ENCODE results near the gene SLC49A3. TPM values are rescaled to one million over a fixed set of nuclear protein-coding genes. Genes with fewer than 3 reads are reported as not detected.

SLC49A3 gene
- total and polyA plus RNA-seq, 2 experiments from 2014 or later = 1.3 to 3.7 TPM

DNA sequence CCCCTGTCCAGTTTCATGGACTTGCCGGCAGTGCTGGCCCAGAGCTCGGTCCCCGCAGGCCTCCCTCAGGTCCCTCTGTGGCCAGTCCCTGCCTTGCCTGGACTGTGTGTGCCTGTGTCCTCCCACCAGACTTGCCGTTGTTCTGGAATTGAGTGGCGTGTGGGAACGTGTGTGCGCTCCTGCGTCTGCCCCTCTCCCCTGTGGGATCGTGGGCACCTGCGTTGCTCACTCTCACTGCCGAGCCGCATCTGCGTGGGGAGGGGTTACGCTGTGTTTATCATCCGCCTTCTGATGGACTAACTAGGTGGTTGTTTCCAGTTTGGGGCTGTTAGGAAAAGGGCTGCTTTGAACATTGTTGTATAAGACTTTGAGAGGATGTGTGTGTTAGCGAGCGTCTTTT, 37.9 kb upstream of the SLC49A3 start (continued):
- no peak for TF ChIP-seq EZH2 (IDR thresholded peaks at IDR 0.05; ENCODE audit: low read depth, unreplicated experiment)

DNA sequence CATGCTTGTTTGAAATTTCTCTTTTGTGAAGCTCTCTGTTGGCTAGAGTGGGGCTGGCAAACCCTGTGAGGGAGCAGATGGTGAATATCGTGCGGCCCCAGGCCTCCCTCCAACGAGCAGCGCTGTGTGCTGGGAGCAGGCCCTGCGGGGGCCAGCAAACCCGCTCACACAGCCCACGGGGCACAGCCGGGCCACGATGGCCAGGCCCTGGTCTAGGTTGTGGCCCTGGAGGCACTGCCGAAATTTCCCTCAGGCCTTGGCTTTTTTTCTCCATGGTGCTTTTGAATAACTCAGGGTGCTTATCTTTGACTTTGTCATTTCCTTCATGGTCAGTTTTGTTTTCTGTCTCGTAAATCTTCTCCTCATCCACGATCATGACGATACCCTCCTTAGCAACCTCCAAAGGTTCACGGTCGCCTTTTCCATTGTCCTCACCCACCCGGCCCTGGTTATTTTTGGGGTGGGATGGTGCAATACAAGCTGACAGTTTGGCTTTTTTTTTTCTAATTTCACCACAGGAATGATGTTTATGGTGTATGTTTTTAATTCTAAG, 37.4 kb upstream of the SLC49A3 start:
- ATAC-seq = peak; percentile 20; the same call in 2 of the 3 replicates
- H3K27me3 ChIP-seq (ENCODE audit: insufficient read depth) = no peaks in the 10 kb centered on the region
- H3F3A ChIP-seq (replicated peaks; ENCODE audit: low read depth) = peaks cover 6% of the 10 kb centered on the region; the same call in 1 of the 2 replicates
- Mint-ChIP-seq H3K9me3 (no peaks in the 10 kb centered on the region; the same call in 2 of the 3 replicates), H3K27ac (no peak overlapping the region), H3K4me3 (no peak overlapping the region), H3K36me3 (ENCODE audit: low read depth) (peaks cover 34% of the 10 kb centered on the region), H3K27me3 (ENCODE audit: insufficient read depth, low read depth, poor library complexity) (peaks cover 18% of the 10 kb centered on the region), H3K4me1 (peaks cover 2% of the 10 kb centered on the region; the same call in 1 of the 3 replicates)
- no peaks in the 10 kb centered on the region for H3K4me1 ChIP-seq (ENCODE audit: insufficient read depth)
- no peaks in the 10 kb centered on the region for H3K9me2 ChIP-seq (ENCODE audit: insufficient read depth)
- H4K20me1 ChIP-seq (replicated peaks; ENCODE audit: insufficient read depth) = peaks cover 16% of the 10 kb centered on the region
- TF ChIP-seq ZNF114 (CRISPR knock-in tag; IDR thresholded peaks at IDR 0.05) (no peak), ZNF331 (CRISPR knock-in tag; IDR thresholded peaks at IDR 0.05; ENCODE audit: low read depth) (no peak), NANOG (IDR thresholded peaks at IDR 0.05; ENCODE audit: borderline replicate concordance) (no peak), EZH2phosphoT487 (IDR thresholded peaks at IDR 0.05; ENCODE audit: unreplicated experiment) (no peak), JUNB (IDR thresholded peaks at IDR 0.05; ENCODE audit: unreplicated experiment) (no peak), STAT1 (IDR thresholded peaks at IDR 0.05; ENCODE audit: unreplicated experiment) (no peak), EZH2 (IDR thresholded peaks at IDR 0.05; ENCODE audit: low read depth, unreplicated experiment) (no peak)
- TF ChIP-seq, protein P1, sequence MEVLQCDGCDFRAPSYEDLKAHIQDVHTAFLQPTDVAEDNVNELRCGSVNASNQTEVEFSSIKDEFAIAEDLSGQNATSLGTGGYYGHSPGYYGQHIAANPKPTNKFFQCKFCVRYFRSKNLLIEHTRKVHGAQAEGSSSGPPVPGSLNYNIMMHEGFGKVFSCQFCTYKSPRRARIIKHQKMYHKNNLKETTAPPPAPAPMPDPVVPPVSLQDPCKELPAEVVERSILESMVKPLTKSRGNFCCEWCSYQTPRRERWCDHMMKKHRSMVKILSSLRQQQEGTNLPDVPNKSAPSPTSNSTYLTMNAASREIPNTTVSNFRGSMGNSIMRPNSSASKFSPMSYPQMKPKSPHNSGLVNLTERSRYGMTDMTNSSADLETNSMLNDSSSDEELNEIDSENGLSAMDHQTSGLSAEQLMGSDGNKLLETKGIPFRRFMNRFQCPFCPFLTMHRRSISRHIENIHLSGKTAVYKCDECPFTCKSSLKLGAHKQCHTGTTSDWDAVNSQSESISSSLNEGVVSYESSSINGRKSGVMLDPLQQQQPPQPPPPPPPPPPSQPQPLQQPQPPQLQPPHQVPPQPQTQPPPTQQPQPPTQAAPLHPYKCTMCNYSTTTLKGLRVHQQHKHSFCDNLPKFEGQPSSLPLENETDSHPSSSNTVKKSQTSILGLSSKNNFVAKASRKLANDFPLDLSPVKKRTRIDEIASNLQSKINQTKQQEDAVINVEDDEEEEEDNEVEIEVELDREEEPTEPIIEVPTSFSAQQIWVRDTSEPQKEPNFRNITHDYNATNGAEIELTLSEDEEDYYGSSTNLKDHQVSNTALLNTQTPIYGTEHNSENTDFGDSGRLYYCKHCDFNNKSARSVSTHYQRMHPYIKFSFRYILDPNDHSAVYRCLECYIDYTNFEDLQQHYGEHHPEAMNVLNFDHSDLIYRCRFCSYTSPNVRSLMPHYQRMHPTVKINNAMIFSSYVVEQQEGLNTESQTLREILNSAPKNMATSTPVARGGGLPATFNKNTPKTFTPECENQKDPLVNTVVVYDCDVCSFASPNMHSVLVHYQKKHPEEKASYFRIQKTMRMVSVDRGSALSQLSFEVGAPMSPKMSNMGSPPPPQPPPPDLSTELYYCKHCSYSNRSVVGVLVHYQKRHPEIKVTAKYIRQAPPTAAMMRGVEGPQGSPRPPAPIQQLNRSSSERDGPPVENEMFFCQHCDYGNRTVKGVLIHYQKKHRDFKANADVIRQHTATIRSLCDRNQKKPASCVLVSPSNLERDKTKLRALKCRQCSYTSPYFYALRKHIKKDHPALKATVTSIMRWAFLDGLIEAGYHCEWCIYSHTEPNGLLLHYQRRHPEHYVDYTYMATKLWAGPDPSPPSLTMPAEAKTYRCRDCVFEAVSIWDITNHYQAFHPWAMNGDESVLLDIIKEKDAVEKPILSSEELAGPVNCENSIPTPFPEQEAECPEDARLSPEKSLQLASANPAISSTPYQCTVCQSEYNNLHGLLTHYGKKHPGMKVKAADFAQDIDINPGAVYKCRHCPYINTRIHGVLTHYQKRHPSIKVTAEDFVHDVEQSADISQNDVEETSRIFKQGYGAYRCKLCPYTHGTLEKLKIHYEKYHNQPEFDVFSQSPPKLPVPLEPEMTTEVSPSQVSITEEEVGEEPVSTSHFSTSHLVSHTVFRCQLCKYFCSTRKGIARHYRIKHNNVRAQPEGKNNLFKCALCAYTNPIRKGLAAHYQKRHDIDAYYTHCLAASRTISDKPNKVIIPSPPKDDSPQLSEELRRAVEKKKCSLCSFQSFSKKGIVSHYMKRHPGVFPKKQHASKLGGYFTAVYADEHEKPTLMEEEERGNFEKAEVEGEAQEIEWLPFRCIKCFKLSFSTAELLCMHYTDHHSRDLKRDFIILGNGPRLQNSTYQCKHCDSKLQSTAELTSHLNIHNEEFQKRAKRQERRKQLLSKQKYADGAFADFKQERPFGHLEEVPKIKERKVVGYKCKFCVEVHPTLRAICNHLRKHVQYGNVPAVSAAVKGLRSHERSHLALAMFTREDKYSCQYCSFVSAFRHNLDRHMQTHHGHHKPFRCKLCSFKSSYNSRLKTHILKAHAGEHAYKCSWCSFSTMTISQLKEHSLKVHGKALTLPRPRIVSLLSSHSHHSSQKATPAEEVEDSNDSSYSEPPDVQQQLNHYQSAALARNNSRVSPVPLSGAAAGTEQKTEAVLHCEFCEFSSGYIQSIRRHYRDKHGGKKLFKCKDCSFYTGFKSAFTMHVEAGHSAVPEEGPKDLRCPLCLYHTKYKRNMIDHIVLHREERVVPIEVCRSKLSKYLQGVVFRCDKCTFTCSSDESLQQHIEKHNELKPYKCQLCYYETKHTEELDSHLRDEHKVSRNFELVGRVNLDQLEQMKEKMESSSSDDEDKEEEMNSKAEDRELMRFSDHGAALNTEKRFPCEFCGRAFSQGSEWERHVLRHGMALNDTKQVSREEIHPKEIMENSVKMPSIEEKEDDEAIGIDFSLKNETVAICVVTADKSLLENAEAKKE (CRISPR knock-in tag; IDR thresholded peaks at IDR 0.05) = no peak
- TF ChIP-seq, protein P2, sequence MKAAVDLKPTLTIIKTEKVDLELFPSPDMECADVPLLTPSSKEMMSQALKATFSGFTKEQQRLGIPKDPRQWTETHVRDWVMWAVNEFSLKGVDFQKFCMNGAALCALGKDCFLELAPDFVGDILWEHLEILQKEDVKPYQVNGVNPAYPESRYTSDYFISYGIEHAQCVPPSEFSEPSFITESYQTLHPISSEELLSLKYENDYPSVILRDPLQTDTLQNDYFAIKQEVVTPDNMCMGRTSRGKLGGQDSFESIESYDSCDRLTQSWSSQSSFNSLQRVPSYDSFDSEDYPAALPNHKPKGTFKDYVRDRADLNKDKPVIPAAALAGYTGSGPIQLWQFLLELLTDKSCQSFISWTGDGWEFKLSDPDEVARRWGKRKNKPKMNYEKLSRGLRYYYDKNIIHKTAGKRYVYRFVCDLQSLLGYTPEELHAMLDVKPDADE (IDR thresholded peaks at IDR 0.05) = no peak
- TF ChIP-seq, protein P3, sequence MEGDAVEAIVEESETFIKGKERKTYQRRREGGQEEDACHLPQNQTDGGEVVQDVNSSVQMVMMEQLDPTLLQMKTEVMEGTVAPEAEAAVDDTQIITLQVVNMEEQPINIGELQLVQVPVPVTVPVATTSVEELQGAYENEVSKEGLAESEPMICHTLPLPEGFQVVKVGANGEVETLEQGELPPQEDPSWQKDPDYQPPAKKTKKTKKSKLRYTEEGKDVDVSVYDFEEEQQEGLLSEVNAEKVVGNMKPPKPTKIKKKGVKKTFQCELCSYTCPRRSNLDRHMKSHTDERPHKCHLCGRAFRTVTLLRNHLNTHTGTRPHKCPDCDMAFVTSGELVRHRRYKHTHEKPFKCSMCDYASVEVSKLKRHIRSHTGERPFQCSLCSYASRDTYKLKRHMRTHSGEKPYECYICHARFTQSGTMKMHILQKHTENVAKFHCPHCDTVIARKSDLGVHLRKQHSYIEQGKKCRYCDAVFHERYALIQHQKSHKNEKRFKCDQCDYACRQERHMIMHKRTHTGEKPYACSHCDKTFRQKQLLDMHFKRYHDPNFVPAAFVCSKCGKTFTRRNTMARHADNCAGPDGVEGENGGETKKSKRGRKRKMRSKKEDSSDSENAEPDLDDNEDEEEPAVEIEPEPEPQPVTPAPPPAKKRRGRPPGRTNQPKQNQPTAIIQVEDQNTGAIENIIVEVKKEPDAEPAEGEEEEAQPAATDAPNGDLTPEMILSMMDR (conservative IDR thresholded peaks at IDR 0.05; ENCODE audit: low read depth in 2 of 2) = no peak
- DNase-seq (ENCODE audit: low spot score) = no peak
- no peak overlapping the region for H3K4me2 ChIP-seq
- H3K36me3 ChIP-seq (ENCODE audit: insufficient read depth) = no peaks in the 10 kb centered on the region
- H3K4me3 ChIP-seq = no peak overlapping the region
- peaks cover 71% of the 10 kb centered on the region for H3K79me2 ChIP-seq (replicated peaks; ENCODE audit: insufficient read depth)
- H2AFZ ChIP-seq = no peak overlapping the region
- no peak overlapping the region for H3K27ac ChIP-seq (ENCODE audit: low read depth)
